HFFc6 (cell line): ENCODE data around the gene PRKAR1B. TPM values are rescaled to one million over a fixed set of nuclear protein-coding genes. Genes with fewer than 3 reads are reported as not detected.

Experiments
- DNase-seq: peaks from one replicate; pipeline ENCODE4 v3.0.0-alpha.2; 2018
- H3K27ac Mint-ChIP-seq: 2 replicates; pipeline ENCODE4 v1.8.0; 2020; ENCODE audit warnings: mild to moderate bottlenecking, mixed read lengths
- H3K27me3 Mint-ChIP-seq: 2 replicates; pipeline ENCODE4 v1.8.0; 2021; ENCODE audit warnings: mild to moderate bottlenecking, moderate library complexity, mixed read lengths; ENCODE audit not compliant: insufficient read depth
- H3K36me3 Mint-ChIP-seq: 2 replicates; pipeline ENCODE4 v1.8.0; 2021; ENCODE audit warnings: low read depth, mixed read lengths
- H3K4me1 Mint-ChIP-seq: 2 replicates; pipeline ENCODE4 v1.8.0; 2020; ENCODE audit warnings: low read depth, mixed read lengths
- H3K4me3 Mint-ChIP-seq: 2 replicates; pipeline ENCODE4 v1.8.0; 2020; ENCODE audit warnings: mild to moderate bottlenecking, moderate library complexity, mixed read lengths
- H3K9me3 Mint-ChIP-seq: 2 replicates; pipeline ENCODE4 v1.8.0; 2020; ENCODE audit warnings: mild to moderate bottlenecking, mixed read lengths
- CTCF ChIP-seq: fragments of 200-600 bp; sonication (generic); IDR thresholded peaks from 2 replicates; pipeline ENCODE4 v1.5.0; 2021; ENCODE audit warnings: antibody characterized with exemption, mild to moderate bottlenecking
- total RNA-seq, 6 experiments: library from RNA; stranded (reverse); fragmentation: NEBNext Ultra II Directional; extraction: Animal tissue kit (Norgen Biotek cat#: 25700); gene quantifications; 2 replicates in 1 of 6; 3 replicates in 5 of 6; pipeline ENCODE4 v1.2.3, GENCODE V29; 2021

PRKAR1B gene
- total RNA-seq, 6 experiments from 2014 or later: 15.5 to 22.7 (median 17.1) TPM

DNA sequence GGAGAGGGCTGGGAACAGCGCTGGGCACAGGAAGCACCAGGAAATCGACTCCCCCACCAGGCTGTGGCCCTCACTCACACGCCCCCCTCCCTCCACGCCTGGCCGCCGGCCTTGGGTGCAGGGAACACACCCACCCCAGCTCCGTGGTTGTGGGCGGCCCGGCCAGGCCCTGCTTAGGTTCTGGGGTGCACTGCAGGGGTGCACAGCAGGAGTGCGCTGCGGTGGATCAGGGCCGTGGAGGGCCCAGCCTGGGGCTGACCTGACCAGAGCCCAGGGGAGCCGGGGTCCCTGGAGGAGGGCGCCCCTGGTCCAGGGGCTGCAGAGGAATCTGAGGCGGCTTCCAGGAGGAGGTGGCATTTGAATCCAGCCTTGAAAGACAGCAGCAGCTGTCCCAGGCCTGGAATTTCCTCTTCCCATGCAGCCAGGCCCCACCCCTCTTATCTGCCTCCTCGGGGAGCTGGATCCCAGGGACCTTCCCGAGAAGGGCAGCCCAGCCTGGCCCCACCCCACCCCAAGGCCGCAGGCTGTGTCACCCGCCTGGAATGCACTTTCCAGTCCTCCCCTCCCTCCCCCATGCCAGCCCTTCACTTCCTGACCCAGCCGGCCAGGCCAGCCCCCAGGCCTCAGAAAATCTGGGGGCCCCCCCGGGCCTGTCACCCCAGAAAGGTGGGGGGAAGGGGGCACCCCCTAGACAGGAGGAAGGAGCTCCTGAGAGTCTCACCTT lies 189.0 kb downstream of the PRKAR1B start:
- peak overlapping the region; percentile 79 for H3K27ac Mint-ChIP-seq
- no peaks in the 10 kb centered on the region for H3K9me3 Mint-ChIP-seq
- no peaks in the 10 kb centered on the region for H3K36me3 Mint-ChIP-seq
- H3K4me1 Mint-ChIP-seq: peaks cover 24% of the 10 kb centered on the region
- peaks cover 4% of the 10 kb centered on the region for H3K27me3 Mint-ChIP-seq
- no peak for TF ChIP-seq CTCF
- H3K4me3 Mint-ChIP-seq: no peak overlapping the region
- DNase-seq: peak; percentile 86

- Mint-ChIP-seq H3K4me1 (peaks cover 6% of the 10 kb centered on the region), H3K27me3 (peaks cover 9% of the 10 kb centered on the region), H3K36me3 (no peaks in the 10 kb centered on the region), H3K4me3 (no peak overlapping the region), H3K27ac (peak overlapping the region; percentile 9; the same call in 1 of the 2 replicates), H3K9me3 (no peaks in the 10 kb centered on the region)
- no peak for DNase-seq
- TF ChIP-seq CTCF: no peak
Observed at GRCh38 chr7:536231-536630, 190.8 kb downstream of the PRKAR1B start.

GRCh38 chr7:534959-535358 lies 192.1 kb downstream of the PRKAR1B start:
- Mint-ChIP-seq H3K27ac (no peak overlapping the region), H3K27me3 (peaks cover 16% of the 10 kb centered on the region), H3K36me3 (no peaks in the 10 kb centered on the region), H3K9me3 (no peaks in the 10 kb centered on the region), H3K4me3 (no peak overlapping the region), H3K4me1 (peaks cover under 1% of the 10 kb centered on the region)
- no peak for DNase-seq
- TF ChIP-seq CTCF: no peak

DNA sequence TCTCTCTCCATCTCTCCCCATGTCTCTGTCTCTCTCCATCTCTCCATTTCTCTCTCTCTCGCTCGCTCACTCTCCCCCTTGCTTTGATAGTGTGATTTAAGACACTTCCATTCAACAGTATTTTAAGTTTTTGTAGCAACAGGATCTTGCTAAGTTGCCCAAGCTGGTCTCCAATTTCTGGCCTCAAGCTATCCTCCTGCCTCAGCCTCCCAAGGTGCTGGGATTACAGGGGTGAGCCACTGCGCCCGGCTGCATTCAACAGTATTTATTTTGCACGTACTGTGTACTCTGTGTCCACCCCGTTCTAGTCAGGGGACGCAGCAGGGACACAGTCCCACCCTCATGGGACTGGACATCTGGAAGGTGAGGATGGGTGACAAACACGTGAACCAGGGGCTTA lies 193.0 kb downstream of the PRKAR1B start:
- no peak for TF ChIP-seq CTCF
- no peak for DNase-seq
- H3K4me1 Mint-ChIP-seq: no peaks in the 10 kb centered on the region
- peaks cover 18% of the 10 kb centered on the region for H3K27me3 Mint-ChIP-seq
- H3K4me3 Mint-ChIP-seq: no peak overlapping the region
- no peaks in the 10 kb centered on the region for H3K9me3 Mint-ChIP-seq
- H3K36me3 Mint-ChIP-seq: no peaks in the 10 kb centered on the region
- H3K27ac Mint-ChIP-seq: no peak overlapping the region

- H3K27me3 Mint-ChIP-seq: peaks cover 18% of the 10 kb centered on the region
- H3K27ac Mint-ChIP-seq: no peak overlapping the region
- no peaks in the 10 kb centered on the region for H3K4me1 Mint-ChIP-seq
- H3K9me3 Mint-ChIP-seq: no peaks in the 10 kb centered on the region
- H3K36me3 Mint-ChIP-seq: no peaks in the 10 kb centered on the region
- DNase-seq: no peak
- TF ChIP-seq CTCF: no peak
- no peak overlapping the region for H3K4me3 Mint-ChIP-seq
Observed at GRCh38 chr7:533266-533665, 193.8 kb downstream of the PRKAR1B start.
